Chondrocyte (in vitro differentiated cells): ENCODE data around the gene SCLT1. TPM values are rescaled to one million over a fixed set of nuclear protein-coding genes. Genes with fewer than 3 reads are reported as not detected.
"Not testable (repeated sequence)": the region's sequence is repeated elsewhere in the genome, so short reads cannot be mapped to it uniquely, and the experiment has no call there.

Source experiments
- DNase-seq: peaks from one replicate; pipeline ENCODE4 v3.0.0; 2021; ENCODE audit warnings: mixed read lengths, low spot score
- H3K27ac Mint-ChIP-seq: one replicate; pipeline ENCODE4 v1.8.0; 2021; ENCODE audit warnings: mild to moderate bottlenecking, moderate library complexity, mixed read lengths; ENCODE audit not compliant: unreplicated experiment
- H3K27me3 Mint-ChIP-seq: 2 replicates; pipeline ENCODE4 v1.8.0; 2021; ENCODE audit warnings: low read depth, mixed read lengths
- H3K36me3 Mint-ChIP-seq: 2 replicates; pipeline ENCODE4 v1.8.0; 2021; ENCODE audit warnings: low read depth, mixed read lengths
- H3K4me1 Mint-ChIP-seq: 2 replicates; pipeline ENCODE4 v1.8.0; 2021; ENCODE audit warnings: low read depth, mild to moderate bottlenecking, mixed read lengths
- H3K4me3 Mint-ChIP-seq: one replicate; pipeline ENCODE4 v1.8.0; 2021; ENCODE audit warnings: mild to moderate bottlenecking, moderate library complexity, mixed read lengths; ENCODE audit not compliant: unreplicated experiment
- H3K9me3 Mint-ChIP-seq: 2 replicates; pipeline ENCODE4 v1.8.0; 2021; ENCODE audit warnings: low read depth, mixed read lengths
- CTCF ChIP-seq: fragments of 200-600 bp; sonication (generic); IDR thresholded peaks from 2 replicates; pipeline ENCODE4 v1.5.0; 2021; ENCODE audit warnings: antibody characterized with exemption, mild to moderate bottlenecking, moderate library complexity
- total RNA-seq: library from RNA; stranded (reverse); gene quantifications from 3 replicates; pipeline ENCODE4 v1.2.1, GENCODE V29; 2021

The SCLT1 gene
- total RNA-seq, 1 donor from 2014 or later = 12.3 TPM

- no peak for TF ChIP-seq CTCF
- H3K27ac Mint-ChIP-seq = no peak overlapping the region
- H3K4me3 Mint-ChIP-seq = no peak overlapping the region
- H3K4me1 Mint-ChIP-seq = no peaks in the 10 kb centered on the region
- DNase-seq = no peak
- H3K9me3 Mint-ChIP-seq = peaks cover 20% of the 10 kb centered on the region
- no peaks in the 10 kb centered on the region for H3K27me3 Mint-ChIP-seq
- peaks cover 3% of the 10 kb centered on the region for H3K36me3 Mint-ChIP-seq
These were observed 35.8 kb upstream of the SCLT1 start for GRCh38 chr4:129129143-129129542.

GRCh38 chr4:129126614-129127013 lies 33.3 kb upstream of the SCLT1 start:
- H3K4me1 Mint-ChIP-seq, H3K27ac Mint-ChIP-seq, H3K4me3 Mint-ChIP-seq, H3K27me3 Mint-ChIP-seq: not testable (repeated sequence)
- DNase-seq = peak; percentile 52
- H3K9me3 Mint-ChIP-seq = peaks cover 29% of the 10 kb centered on the region
- H3K36me3 Mint-ChIP-seq = peaks cover 10% of the 10 kb centered on the region

- no peak overlapping the region for H3K4me3 Mint-ChIP-seq
- H3K9me3 Mint-ChIP-seq = peaks cover 16% of the 10 kb centered on the region
- H3K36me3 Mint-ChIP-seq = peaks cover 7% of the 10 kb centered on the region
- no peaks in the 10 kb centered on the region for H3K27me3 Mint-ChIP-seq
- H3K27ac Mint-ChIP-seq = no peak overlapping the region
- H3K4me1 Mint-ChIP-seq = peaks cover 14% of the 10 kb centered on the region
- TF ChIP-seq CTCF = no peak
- peak; percentile 51 for DNase-seq
These were observed 24.4 kb upstream of the SCLT1 start for GRCh38 chr4:129117705-129118104.

- Mint-ChIP-seq H3K9me3 (peaks cover 5% of the 10 kb centered on the region), H3K4me1 (peaks cover 17% of the 10 kb centered on the region), H3K36me3 (peaks cover 8% of the 10 kb centered on the region), H3K27ac (no peak overlapping the region), H3K27me3 (no peaks in the 10 kb centered on the region), H3K4me3 (no peak overlapping the region)
- TF ChIP-seq CTCF = no peak
- no peak for DNase-seq
These were observed 20.6 kb upstream of the SCLT1 start for GRCh38 chr4:129113919-129114318.

GRCh38 chr4:129113434-129113833 lies 20.1 kb upstream of the SCLT1 start:
- peaks cover 17% of the 10 kb centered on the region for H3K4me1 Mint-ChIP-seq

More at GRCh38 chr4:129113434-129113833, 20.1 kb upstream of the SCLT1 start:
- no peak for DNase-seq
- H3K27ac Mint-ChIP-seq = no peak overlapping the region
- no peak for TF ChIP-seq CTCF
- H3K36me3 Mint-ChIP-seq = peaks cover 8% of the 10 kb centered on the region
- peaks cover 2% of the 10 kb centered on the region for H3K9me3 Mint-ChIP-seq
- H3K27me3 Mint-ChIP-seq = no peaks in the 10 kb centered on the region
- no peak overlapping the region for H3K4me3 Mint-ChIP-seq
